ENCODE data around the gene YJU2. TPM values are rescaled to one million over a fixed set of nuclear protein-coding genes. Genes with fewer than 3 reads are reported as not detected.
"Not testable (repeated sequence)": the region's sequence is repeated elsewhere in the genome, so short reads cannot be mapped to it uniquely, and the experiment has no call there.

The YJU2 gene
- total RNA-seq, 1 experiment from 2014 or later = 11.0 TPM

- H3K4me3 ChIP-seq = no peak overlapping the region
- peak; percentile 17 to 63 for DNase-seq
- H3F3A ChIP-seq (ENCODE audit: insufficient read depth, low read depth) = no peaks in the 10 kb centered on the region
- no peak overlapping the region for H3K27ac ChIP-seq
- no peaks in the 10 kb centered on the region for H3K9me3 ChIP-seq (ENCODE audit: insufficient read depth, low read depth)
- H4K20me1 ChIP-seq (ENCODE audit: insufficient read depth) = no peaks in the 10 kb centered on the region
- H3K4me1 ChIP-seq (replicated peaks; ENCODE audit: insufficient read depth) = no peaks in the 10 kb centered on the region
- ChIA-PET POLR2A (ENCODE audit: unreplicated experiment) (interaction anchor here (0.8 kb wide), 1 partner anchor 122 kb away, joined by 7 read pairs; no protein-coding TSS in a partner anchor), CTCF (no interaction called here)
- H3K9me2 ChIP-seq (ENCODE audit: insufficient read depth) = no peaks in the 10 kb centered on the region
- H3K36me3 ChIP-seq (ENCODE audit: low read depth) = no peaks in the 10 kb centered on the region
- H3K4me2 ChIP-seq = peak overlapping the region; percentile 42
- no peak overlapping the region for H2AFZ ChIP-seq
- no TSS peak for BruUV-seq (replicated peaks)
- H3K27me3 ChIP-seq (ENCODE audit: insufficient read depth, low read depth) = no peaks in the 10 kb centered on the region
- H3K79me2 ChIP-seq (ENCODE audit: low read depth) = no peaks in the 10 kb centered on the region
- intact Hi-C loops (cut with micrococcal nuclease; ENCODE audit: unreplicated experiment) = no loop called here
- TF ChIP-seq CTCF (conservative IDR thresholded peaks at IDR 0.05) (no peak), EZH2 (IDR thresholded peaks at IDR 0.05; ENCODE audit: low read depth) (no peak)
Measured at GRCh38 chr19:4284176-4284958, 37.5 kb downstream of the YJU2 start.

- intact Hi-C loops (cut with micrococcal nuclease; ENCODE audit: unreplicated experiment) = no loop called here
- no peaks in the 10 kb centered on the region for H3K9me3 ChIP-seq (ENCODE audit: insufficient read depth, low read depth)
- ChIA-PET POLR2A (ENCODE audit: unreplicated experiment) (no interaction called here), CTCF (no interaction called here)
- BruUV-seq (replicated peaks) = no TSS peak
- no peaks in the 10 kb centered on the region for H3K9me2 ChIP-seq (ENCODE audit: insufficient read depth)
- no peak for DNase-seq
- H4K20me1 ChIP-seq (ENCODE audit: insufficient read depth) = no peaks in the 10 kb centered on the region
- H3K27ac ChIP-seq = no peak overlapping the region
- no peaks in the 10 kb centered on the region for H3K4me1 ChIP-seq (replicated peaks; ENCODE audit: insufficient read depth)
- H3F3A ChIP-seq (ENCODE audit: insufficient read depth, low read depth) = no peaks in the 10 kb centered on the region
- TF ChIP-seq CTCF (conservative IDR thresholded peaks at IDR 0.05) (no peak), EZH2 (IDR thresholded peaks at IDR 0.05; ENCODE audit: low read depth) (no peak)
- H3K79me2 ChIP-seq (ENCODE audit: low read depth) = no peaks in the 10 kb centered on the region
- no peaks in the 10 kb centered on the region for H3K27me3 ChIP-seq (ENCODE audit: insufficient read depth, low read depth)
- peak overlapping the region; percentile 42; the same call in 1 of the 2 replicates for H3K4me2 ChIP-seq
- H3K4me3 ChIP-seq = no peak overlapping the region
- H2AFZ ChIP-seq = no peak overlapping the region
- no peaks in the 10 kb centered on the region for H3K36me3 ChIP-seq (ENCODE audit: low read depth)
Measured at GRCh38 chr19:4284974-4285373, 38.1 kb downstream of the YJU2 start.

DNA sequence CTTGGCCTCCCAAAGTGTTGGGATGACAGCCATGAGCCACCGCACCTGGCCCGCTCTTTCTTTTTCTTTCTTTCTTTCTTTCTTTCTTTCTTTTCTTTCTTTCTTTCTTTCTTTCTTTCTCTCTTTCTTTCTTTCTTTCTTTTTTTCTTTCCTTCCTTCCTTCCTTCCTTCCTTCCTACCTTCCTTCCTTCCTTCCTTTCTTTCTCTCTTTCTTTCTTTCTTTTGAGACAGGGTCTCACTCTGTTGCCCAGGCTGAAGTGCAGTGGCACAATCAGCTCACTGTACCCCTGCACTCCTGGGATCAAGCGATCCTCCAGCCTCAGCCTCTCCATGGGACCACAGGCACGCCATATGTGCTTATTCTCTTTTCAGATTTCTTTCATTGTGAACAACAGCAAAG, 39.3 kb downstream of the YJU2 start:
- H3F3A ChIP-seq (ENCODE audit: insufficient read depth, low read depth); H3K36me3 ChIP-seq (ENCODE audit: low read depth); H4K20me1 ChIP-seq (ENCODE audit: insufficient read depth); H3K4me1 ChIP-seq (replicated peaks; ENCODE audit: insufficient read depth); intact Hi-C loops (cut with micrococcal nuclease; ENCODE audit: unreplicated experiment); H3K4me2 ChIP-seq; H3K79me2 ChIP-seq (ENCODE audit: low read depth); BruUV-seq (replicated peaks); DNase-seq; H3K4me3 ChIP-seq; H2AFZ ChIP-seq; H3K27me3 ChIP-seq (ENCODE audit: insufficient read depth, low read depth); H3K9me3 ChIP-seq (ENCODE audit: insufficient read depth, low read depth); H3K9me2 ChIP-seq (ENCODE audit: insufficient read depth); H3K27ac ChIP-seq; POLR2A ChIA-PET (ENCODE audit: unreplicated experiment); CTCF ChIA-PET: not testable (repeated sequence)

Data from PC-9 (cell line).